Measurements from ENCODE around the gene IL5. TPM values are rescaled to one million over a fixed set of nuclear protein-coding genes. Genes with fewer than 3 reads are reported as not detected.

IL5 gene
- total RNA-seq, 1 experiment from 2014 or later, result not detected

DNA sequence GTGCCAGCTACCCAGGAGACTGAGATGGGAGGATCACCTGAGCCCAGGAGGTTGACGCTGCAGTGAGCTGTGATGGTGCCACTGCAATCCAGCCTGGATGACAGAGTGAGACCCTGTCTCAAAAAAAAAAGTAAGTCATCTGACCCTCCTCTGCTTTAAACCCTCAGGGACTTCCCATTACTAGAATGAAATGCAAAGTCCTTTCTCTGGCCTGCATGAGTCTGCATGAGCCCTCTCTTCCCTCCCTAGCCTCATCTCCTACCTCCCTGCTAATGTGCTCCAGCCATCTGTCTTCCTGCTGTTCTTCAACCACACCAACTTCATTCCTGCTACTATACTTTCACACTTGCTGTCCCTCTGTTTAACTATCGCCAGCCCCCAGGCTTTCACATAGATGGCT is 15.3 kb downstream of the IL5 start:
- ChIA-PET CTCF (interaction anchor here (1.3 kb wide), 1 partner anchor 292 kb away, joined by 3 read pairs; no protein-coding TSS in a partner anchor), POLR2A (no interaction called here)
- intact Hi-C loops (cut with micrococcal nuclease; ENCODE audit: unreplicated experiment), result loop anchor here (10.0 kb wide), 1 partner anchor 287 kb away; the partner anchor contains the start of gene SOWAHA
- ATAC-seq (no peak), DNase-seq (ENCODE audit: low read depth, low spot score) (no peak)
- H3K27ac ChIP-seq (ENCODE audit: low read length), result no peak overlapping the region
- TF ChIP-seq, protein P1, sequence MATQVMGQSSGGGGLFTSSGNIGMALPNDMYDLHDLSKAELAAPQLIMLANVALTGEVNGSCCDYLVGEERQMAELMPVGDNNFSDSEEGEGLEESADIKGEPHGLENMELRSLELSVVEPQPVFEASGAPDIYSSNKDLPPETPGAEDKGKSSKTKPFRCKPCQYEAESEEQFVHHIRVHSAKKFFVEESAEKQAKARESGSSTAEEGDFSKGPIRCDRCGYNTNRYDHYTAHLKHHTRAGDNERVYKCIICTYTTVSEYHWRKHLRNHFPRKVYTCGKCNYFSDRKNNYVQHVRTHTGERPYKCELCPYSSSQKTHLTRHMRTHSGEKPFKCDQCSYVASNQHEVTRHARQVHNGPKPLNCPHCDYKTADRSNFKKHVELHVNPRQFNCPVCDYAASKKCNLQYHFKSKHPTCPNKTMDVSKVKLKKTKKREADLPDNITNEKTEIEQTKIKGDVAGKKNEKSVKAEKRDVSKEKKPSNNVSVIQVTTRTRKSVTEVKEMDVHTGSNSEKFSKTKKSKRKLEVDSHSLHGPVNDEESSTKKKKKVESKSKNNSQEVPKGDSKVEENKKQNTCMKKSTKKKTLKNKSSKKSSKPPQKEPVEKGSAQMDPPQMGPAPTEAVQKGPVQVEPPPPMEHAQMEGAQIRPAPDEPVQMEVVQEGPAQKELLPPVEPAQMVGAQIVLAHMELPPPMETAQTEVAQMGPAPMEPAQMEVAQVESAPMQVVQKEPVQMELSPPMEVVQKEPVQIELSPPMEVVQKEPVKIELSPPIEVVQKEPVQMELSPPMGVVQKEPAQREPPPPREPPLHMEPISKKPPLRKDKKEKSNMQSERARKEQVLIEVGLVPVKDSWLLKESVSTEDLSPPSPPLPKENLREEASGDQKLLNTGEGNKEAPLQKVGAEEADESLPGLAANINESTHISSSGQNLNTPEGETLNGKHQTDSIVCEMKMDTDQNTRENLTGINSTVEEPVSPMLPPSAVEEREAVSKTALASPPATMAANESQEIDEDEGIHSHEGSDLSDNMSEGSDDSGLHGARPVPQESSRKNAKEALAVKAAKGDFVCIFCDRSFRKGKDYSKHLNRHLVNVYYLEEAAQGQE (IDR thresholded peaks at IDR 0.05; ENCODE audit: insufficient read depth in 1 of 2, low read depth in 2 of 2, low read length in 1 of 2), result no peak
- TF ChIP-seq TCF7L2 (IDR thresholded peaks at IDR 0.05; ENCODE audit: low read depth, low read length) (no peak), SIN3A (IDR thresholded peaks at IDR 0.05; ENCODE audit: borderline replicate concordance, insufficient read depth, low read depth, low read length) (no peak), POLR2AphosphoS5 (IDR thresholded peaks at IDR 0.05; ENCODE audit: low read depth, low read length) (no peak)
- TF ChIP-seq, protein P2, sequence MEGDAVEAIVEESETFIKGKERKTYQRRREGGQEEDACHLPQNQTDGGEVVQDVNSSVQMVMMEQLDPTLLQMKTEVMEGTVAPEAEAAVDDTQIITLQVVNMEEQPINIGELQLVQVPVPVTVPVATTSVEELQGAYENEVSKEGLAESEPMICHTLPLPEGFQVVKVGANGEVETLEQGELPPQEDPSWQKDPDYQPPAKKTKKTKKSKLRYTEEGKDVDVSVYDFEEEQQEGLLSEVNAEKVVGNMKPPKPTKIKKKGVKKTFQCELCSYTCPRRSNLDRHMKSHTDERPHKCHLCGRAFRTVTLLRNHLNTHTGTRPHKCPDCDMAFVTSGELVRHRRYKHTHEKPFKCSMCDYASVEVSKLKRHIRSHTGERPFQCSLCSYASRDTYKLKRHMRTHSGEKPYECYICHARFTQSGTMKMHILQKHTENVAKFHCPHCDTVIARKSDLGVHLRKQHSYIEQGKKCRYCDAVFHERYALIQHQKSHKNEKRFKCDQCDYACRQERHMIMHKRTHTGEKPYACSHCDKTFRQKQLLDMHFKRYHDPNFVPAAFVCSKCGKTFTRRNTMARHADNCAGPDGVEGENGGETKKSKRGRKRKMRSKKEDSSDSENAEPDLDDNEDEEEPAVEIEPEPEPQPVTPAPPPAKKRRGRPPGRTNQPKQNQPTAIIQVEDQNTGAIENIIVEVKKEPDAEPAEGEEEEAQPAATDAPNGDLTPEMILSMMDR (IDR thresholded peaks at IDR 0.05), result no peak
- in situ Hi-C loops (cut with HindIII; ENCODE audit: low pct_unique_long_range_greater_than_20kb, low sequenced_read_pairs), result no loop called here
- BruUV-seq (replicated peaks), result no TSS peak
- H3K27me3 ChIP-seq (ENCODE audit: control insufficient read depth, insufficient read depth, low read length), result peaks cover 7% of the 10 kb centered on the region; the same call in 1 of the 2 replicates
- H3K9me3 ChIP-seq (ENCODE audit: control insufficient read depth, insufficient read depth, low read depth, low read length), result no peaks in the 10 kb centered on the region
- H3K4me1 ChIP-seq (ENCODE audit: control insufficient read depth, insufficient read depth, low read length), result no peaks in the 10 kb centered on the region
- H3K4me3 ChIP-seq (ENCODE audit: low read depth in 2 of 2, low read length in 2 of 2), result no peak overlapping the region
- no peaks in the 10 kb centered on the region for H3K36me3 ChIP-seq (ENCODE audit: control insufficient read depth, insufficient read depth, low read length)

DNA sequence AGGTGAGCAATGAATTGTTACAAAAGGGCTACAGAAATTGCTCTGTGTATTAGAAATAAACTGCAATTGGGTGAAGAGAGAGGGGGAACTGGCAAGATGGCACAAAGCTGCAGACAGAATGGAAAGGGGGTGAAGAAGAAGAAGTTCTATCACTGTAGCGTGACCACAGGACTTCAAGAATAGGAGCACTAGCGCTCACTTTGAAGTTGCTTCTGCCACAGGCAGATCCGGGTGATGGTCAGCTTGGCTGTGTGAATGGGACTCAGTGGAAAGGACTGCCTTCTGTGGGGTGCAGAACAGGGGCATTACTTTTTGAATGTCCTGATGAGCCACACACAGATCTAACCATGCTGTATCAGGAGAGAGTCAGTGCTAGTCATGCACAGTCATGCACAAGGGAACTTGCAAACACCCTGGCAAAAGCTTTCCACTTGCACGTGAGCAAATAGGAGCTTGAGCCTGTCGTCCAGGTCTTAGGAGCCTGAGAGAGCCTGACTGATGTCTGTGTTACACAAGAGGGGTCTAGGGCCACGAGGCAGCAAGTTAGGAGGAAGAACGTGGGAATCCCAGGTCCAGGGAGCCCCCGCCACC is 16.3 kb downstream of the IL5 start:
- CTCF ChIA-PET, result interaction anchor here (0.6 to 1.4 kb wide), 6 partner anchors 8 to 293 kb away, joined by 3 to 4 read pairs (median 3); partner anchors contain the start of gene RAD50
- BruUV-seq (replicated peaks), result no TSS peak
- ATAC-seq (peak; percentile 49), DNase-seq (ENCODE audit: low read depth, low spot score) (no peak)
- Histone ChIP-seq H3K4me3 (ENCODE audit: low read depth in 2 of 2, low read length in 2 of 2) (peak overlapping the region in 1 of 2 experiments; percentile 33; a peak in 1 of 4 replicates), H3K4me1 (ENCODE audit: control insufficient read depth, insufficient read depth, low read length) (no peaks in the 10 kb centered on the region), H3K9me3 (ENCODE audit: control insufficient read depth, insufficient read depth, low read depth, low read length) (no peaks in the 10 kb centered on the region), H3K27ac (ENCODE audit: low read length) (no peak overlapping the region), H3K36me3 (ENCODE audit: control insufficient read depth, insufficient read depth, low read length) (no peaks in the 10 kb centered on the region), H3K27me3 (ENCODE audit: control insufficient read depth, insufficient read depth, low read length) (peaks cover 5% of the 10 kb centered on the region; the same call in 1 of the 2 replicates)
- TF ChIP-seq POLR2AphosphoS5 (IDR thresholded peaks at IDR 0.05; ENCODE audit: low read depth, low read length), result no peak
- TF ChIP-seq SIN3A (IDR thresholded peaks at IDR 0.05; ENCODE audit: borderline replicate concordance, insufficient read depth, low read depth, low read length), result no peak
- TF ChIP-seq, protein P2 (IDR thresholded peaks at IDR 0.05), result peak; percentile 82
- TF ChIP-seq, protein P1 (IDR thresholded peaks at IDR 0.05; ENCODE audit: insufficient read depth in 1 of 2, low read depth in 2 of 2, low read length in 1 of 2), result no peak
- no peak for TF ChIP-seq TCF7L2 (IDR thresholded peaks at IDR 0.05; ENCODE audit: low read depth, low read length)
- intact Hi-C loops (cut with micrococcal nuclease; ENCODE audit: unreplicated experiment) (loop anchor here (10.0 kb wide), 1 partner anchor 288 kb away; the partner anchor contains the start of gene SOWAHA), in situ Hi-C loops (cut with HindIII; ENCODE audit: low pct_unique_long_range_greater_than_20kb, low sequenced_read_pairs) (no loop called here)
- POLR2A ChIA-PET, result interaction anchor here (0.6 kb wide), 1 partner anchor 314 kb away, joined by 5 read pairs; no protein-coding TSS in a partner anchor

Measured in Panc1 (cell line).